PFSK-1 (cell line): Measurements from ENCODE around the gene MAPKAPK3.

Source experiments
- FOXP2 ChIP-seq: optimal IDR thresholded peaks from 2 replicates; pipeline ENCODE3; 2011; ENCODE audit warnings: borderline replicate concordance, control low read depth, inconsistent platforms; ENCODE audit not compliant: insufficient read depth; ENCODE audit errors: extremely low read length, extremely low read depth
- POLR2AphosphoS5 ChIP-seq: IDR thresholded peaks from 2 replicates; pipeline ENCODE4 v1.6.1; 2012; ENCODE audit warnings: low read depth, mild to moderate bottlenecking, control low read depth, low read length, moderate library complexity
- SIN3A ChIP-seq: IDR thresholded peaks from 2 replicates; pipeline ENCODE4 v1.6.1; 2012; ENCODE audit warnings: mild to moderate bottlenecking, low read length, moderate library complexity, borderline replicate concordance; ENCODE audit not compliant: insufficient read depth
- TAF1 ChIP-seq: IDR thresholded peaks from 2 replicates; pipeline ENCODE4 v1.6.1; 2012; ENCODE audit warnings: low read length, control low read depth, borderline replicate concordance; ENCODE audit not compliant: insufficient read depth
- TF ChIP-seq, protein P1 (sequence below), 2 experiments: IDR thresholded peaks; 2 replicates each; pipeline versions ENCODE4 v1.6.1 to v1.8.0; 2011 to 2012; ENCODE audit warnings: low read depth in 2 of 2, low read length in 2 of 2, control low read depth in 1 of 2, inconsistent platforms in 1 of 2, mild to moderate bottlenecking in 1 of 2, moderate library complexity in 1 of 2; ENCODE audit not compliant: insufficient read depth in 1 of 2

MAPKAPK3 gene

DNA sequence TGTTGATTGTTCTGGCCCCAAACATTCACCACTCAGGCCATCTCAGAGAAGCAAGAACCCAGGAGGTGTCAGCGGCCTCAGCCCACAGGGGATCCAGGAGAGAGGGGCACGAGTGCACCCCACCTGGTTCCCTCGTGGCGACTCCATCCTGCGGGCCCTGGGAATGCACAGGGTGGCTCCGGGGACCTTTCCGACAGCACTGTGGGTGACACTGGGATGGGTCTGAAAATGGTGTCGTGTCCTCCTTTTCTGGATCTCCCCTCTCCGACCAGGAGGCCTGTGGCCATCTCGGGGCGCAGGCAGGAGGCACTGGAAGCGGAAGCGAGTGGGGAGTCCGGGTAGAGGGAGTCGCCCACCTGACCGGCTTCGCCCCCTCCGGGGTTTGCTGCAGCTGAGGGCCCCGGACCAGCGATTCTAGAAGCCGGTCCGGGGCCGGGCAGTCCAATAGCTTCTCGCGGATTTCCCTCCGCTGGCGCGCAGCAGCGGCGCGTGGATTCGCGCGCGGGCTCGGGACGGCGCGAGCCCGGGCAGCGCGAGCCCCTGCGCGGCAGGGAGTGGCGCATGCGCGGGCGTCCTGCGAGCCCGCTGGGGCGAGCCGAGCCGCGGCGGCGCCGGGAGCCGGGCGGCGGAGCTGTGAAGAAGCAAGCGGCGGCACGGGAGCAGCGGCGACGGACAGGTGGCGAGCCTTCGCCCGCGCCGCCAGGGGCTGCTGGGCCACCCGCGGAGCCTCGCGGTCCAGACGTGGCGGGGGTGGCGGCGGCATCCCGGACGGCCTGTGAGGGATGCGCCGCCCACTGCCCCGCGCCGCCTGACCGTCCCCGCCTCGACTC, 57.6 kb downstream of the MAPKAPK3 start, which contains the start of gene DOCK3:
TSS of gene DOCK3 (plus strand) at position 579 of the 830 bp plus-strand sequence. CDS start 337 bp downstream, outside the sequence.
- no peak for TF ChIP-seq SIN3A
- TF ChIP-seq TAF1: no peak
- TF ChIP-seq, protein P1, sequence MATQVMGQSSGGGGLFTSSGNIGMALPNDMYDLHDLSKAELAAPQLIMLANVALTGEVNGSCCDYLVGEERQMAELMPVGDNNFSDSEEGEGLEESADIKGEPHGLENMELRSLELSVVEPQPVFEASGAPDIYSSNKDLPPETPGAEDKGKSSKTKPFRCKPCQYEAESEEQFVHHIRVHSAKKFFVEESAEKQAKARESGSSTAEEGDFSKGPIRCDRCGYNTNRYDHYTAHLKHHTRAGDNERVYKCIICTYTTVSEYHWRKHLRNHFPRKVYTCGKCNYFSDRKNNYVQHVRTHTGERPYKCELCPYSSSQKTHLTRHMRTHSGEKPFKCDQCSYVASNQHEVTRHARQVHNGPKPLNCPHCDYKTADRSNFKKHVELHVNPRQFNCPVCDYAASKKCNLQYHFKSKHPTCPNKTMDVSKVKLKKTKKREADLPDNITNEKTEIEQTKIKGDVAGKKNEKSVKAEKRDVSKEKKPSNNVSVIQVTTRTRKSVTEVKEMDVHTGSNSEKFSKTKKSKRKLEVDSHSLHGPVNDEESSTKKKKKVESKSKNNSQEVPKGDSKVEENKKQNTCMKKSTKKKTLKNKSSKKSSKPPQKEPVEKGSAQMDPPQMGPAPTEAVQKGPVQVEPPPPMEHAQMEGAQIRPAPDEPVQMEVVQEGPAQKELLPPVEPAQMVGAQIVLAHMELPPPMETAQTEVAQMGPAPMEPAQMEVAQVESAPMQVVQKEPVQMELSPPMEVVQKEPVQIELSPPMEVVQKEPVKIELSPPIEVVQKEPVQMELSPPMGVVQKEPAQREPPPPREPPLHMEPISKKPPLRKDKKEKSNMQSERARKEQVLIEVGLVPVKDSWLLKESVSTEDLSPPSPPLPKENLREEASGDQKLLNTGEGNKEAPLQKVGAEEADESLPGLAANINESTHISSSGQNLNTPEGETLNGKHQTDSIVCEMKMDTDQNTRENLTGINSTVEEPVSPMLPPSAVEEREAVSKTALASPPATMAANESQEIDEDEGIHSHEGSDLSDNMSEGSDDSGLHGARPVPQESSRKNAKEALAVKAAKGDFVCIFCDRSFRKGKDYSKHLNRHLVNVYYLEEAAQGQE (IDR thresholded peaks at IDR 0.05; ENCODE audit: insufficient read depth in 1 of 2, low read depth in 2 of 2, low read length in 2 of 2): no peak
- TF ChIP-seq POLR2AphosphoS5: no peak
- no peak for TF ChIP-seq FOXP2

DNA sequence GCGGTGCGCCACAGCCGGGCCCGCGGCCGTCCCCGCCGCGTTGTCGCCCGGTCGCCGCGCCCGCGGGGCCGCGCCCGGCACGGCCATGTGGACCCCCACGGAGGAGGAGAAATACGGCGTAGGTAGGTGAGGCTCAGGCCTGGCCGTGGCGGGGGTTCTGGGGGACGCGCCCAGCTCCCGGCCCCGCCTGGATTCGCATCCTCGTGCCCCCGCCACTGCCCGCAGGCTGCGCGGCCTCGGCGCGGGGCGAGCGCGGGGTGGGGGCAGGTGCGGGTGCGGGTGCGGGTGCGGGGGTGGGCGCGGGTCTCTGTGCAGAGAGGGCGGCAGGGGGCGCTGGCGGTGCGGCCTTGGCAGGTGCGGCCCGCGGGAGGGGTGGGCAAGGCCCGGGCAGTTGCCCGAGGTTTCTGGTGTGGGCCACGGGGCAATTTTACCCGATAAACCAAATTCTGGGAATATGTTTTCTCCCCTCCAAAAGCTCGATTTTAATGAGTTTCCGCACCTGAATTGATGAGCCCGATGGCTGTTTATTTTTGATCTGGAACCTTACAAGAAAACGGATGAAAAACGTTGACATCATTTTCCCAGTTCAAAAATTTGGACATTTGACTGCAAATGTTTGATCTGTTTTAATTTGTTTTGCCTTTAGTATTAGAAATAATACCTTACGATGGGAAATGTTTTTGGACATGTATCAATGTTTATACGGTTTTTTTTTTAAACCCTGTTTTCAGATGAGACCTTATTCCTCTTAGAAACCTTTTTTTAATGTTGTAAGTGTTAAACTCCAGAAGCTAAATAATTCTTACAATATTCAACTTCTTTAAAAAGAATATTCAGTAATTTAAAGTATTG, 58.5 kb downstream of the MAPKAPK3 start:
- TF ChIP-seq FOXP2: no peak
- TF ChIP-seq, protein P1 (IDR thresholded peaks at IDR 0.05; ENCODE audit: insufficient read depth in 1 of 2, low read depth in 2 of 2, low read length in 2 of 2): no peak
- no peak for TF ChIP-seq SIN3A
- TF ChIP-seq TAF1: no peak

DNA sequence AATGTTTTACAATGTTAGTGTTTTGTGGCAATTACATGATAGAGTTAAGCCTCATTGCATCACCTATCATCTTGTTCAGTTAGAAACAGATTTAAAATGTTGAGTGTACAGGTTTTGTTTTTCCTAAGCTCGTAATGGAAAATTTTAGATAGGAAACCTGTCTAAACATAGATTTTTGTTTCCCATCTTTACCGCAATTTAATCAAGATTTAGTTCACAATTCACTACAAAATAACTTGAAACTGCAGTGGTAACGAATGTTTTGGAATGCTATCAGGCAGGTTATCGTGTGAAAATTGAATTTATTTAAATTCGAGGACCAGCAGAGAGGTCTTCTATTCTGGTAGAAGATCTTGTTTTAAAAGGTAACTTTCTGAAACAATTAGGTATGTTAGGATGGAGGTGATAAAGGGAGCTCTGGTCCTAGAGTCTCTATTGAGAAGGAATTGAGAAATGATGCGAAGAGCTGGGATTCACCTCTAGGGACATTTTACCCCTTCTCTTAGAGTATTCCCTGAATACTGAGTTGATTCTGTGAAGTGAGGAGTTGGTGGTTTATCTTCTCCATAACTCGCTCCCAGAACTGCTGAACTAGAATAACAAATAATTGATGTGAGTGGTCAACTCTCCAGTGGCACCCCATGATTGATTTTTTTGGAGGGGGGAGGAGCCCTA, 59.2 kb downstream of the MAPKAPK3 start:
- TF ChIP-seq SIN3A: no peak
- TF ChIP-seq, protein P1 (IDR thresholded peaks at IDR 0.05; ENCODE audit: insufficient read depth in 1 of 2, low read depth in 2 of 2, low read length in 2 of 2): no peak
- TF ChIP-seq TAF1: no peak
- TF ChIP-seq FOXP2: no peak
- no peak for TF ChIP-seq POLR2AphosphoS5

- TF ChIP-seq FOXP2 (no peak), TAF1 (no peak)
- TF ChIP-seq, protein P1 (IDR thresholded peaks at IDR 0.05; ENCODE audit: insufficient read depth in 1 of 2, low read depth in 2 of 2, low read length in 2 of 2): no peak
Observed at GRCh38 chr3:50687127-50687751, 70.3 kb downstream of the MAPKAPK3 start.
